Fibroblast of pulmonary artery (primary cell): ENCODE measurements around the gene SPSB4.
"Not testable (repeated sequence)": the region's sequence is repeated elsewhere in the genome, so short reads cannot be mapped to it uniquely, and the experiment has no call there.

Experiments
- DNase-seq: peaks from one replicate; pipeline ENCODE4 v3.0.0-alpha.2; 2010; ENCODE audit warnings: low read depth
- H3K4me3 ChIP-seq: replicated peaks from 2 replicates; pipeline ENCODE4 v1.5.1; 2011; ENCODE audit warnings: low read depth, mild to moderate bottlenecking, control low read depth, low read length, moderate library complexity
- CTCF ChIP-seq: IDR thresholded peaks from 2 replicates; pipeline ENCODE4 v1.5.1; 2011; ENCODE audit warnings: mild to moderate bottlenecking, control low read depth, low read length, inconsistent platforms; ENCODE audit errors: missing control alignments

SPSB4 gene

GRCh38 chr3:141015481-141015880 is 35.7 kb upstream of the SPSB4 start:
- DNase-seq = no peak
- H3K4me3 ChIP-seq = no peak overlapping the region

DNA sequence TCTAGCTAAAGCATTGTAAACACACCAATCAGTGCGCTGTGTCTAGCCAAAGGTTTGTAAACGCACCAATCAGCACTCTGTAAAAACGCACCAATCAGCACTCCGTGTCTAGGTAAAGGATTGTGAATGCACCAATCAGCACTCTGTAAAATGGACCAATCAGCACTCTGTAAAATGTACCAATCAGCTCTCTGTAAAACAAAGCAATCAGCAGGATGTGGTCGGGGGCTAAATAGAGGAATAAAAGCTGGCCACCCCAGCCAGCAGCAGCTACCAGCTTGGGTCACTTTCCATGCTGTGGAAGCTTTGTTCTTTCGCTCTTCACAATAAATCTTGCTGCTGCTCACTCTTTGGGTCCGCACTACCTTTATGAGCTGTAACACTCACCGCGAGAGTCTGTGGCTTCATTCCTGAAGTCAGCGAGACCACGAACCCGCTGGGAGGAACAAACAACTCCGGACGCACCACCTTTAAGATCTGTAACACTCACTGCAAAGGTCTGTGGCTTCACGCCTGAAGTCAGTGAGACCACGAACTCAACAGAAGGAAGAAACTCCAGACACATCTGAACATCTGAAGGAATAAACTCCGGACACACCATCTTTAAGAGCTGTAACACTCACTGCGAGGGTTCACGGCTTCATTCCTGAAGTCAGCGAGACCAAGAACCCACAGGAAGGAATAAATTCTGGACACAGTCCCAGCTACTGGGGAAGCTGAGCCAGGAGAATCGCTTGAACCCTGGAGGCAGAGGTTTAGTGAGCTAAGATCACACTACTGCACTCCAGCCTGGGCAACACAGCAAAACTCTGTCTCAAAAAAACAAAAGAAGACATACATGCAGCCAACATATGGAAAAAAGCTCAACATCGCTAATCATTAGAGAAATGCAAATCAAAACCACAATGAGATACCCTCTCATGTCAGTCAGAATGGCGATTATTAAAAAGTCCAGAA is 33.5 kb upstream of the SPSB4 start:
- DNase-seq, H3K4me3 ChIP-seq: not testable (repeated sequence)

More at GRCh38 chr3:141015481-141015880, 35.7 kb upstream of the SPSB4 start:
- TF ChIP-seq CTCF = no peak

DNA sequence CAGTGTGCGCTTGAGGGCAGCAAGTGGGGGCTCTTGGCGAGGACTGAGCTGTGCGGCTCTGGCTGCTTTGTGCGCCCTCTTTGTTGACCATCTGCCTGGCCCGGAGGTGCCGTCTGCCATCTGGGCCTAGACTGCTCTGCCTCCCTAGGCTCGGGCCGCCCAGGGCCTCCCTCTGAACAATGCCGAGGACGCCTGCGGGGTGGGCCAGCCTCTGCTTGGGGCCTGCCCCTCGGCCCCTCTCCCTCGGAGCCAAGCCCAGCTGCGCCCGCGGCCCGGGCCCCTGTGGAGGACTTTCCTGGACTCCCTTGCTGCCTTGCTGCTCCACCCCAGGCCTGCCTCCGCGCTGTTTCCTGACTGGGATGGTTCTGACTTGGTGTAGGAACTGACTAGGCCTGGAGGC is 31.9 kb upstream of the SPSB4 start:
- TF ChIP-seq CTCF = no peak
- no peak overlapping the region for H3K4me3 ChIP-seq
- no peak for DNase-seq

DNA sequence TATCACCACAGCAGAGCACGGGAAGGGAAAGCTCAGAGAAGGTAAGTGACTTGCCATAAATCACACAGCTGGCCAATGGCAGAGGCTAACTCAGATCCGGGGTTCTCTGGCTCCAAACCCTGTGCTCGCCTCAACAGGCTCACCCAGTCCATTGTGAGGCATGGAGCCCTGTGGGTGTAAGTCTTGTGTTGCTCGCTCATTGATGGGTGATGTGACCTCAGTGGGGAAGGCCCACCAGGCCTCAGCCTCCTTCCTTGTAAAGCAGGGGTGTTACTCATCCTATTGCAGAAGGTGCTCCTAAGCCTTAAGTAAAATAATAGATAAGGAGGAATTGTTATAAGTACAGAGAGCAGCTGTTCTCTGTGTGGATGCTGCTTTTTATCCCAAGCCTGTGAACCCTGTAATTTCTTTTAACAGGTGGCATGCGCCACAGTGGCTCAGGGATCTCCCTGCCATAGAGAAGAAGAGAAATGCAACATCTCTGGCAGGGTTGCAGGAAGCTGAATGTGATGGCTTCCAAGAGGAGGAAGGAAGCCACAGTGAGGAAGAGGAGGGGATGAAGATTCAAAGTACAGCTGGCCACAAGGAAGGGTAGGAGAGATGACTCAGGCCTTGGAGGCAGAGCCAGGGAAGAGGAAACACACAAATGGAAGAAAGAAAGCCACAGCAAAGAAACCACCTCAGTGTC is 30.9 kb upstream of the SPSB4 start:
- H3K4me3 ChIP-seq = no peak overlapping the region
- no peak for DNase-seq
- no peak for TF ChIP-seq CTCF

GRCh38 chr3:141021261-141021660 is 29.9 kb upstream of the SPSB4 start:
- no peak overlapping the region for H3K4me3 ChIP-seq
- no peak for DNase-seq
- no peak for TF ChIP-seq CTCF

- no peak for TF ChIP-seq CTCF
- no peak for DNase-seq
- no peak overlapping the region for H3K4me3 ChIP-seq
Measured at GRCh38 chr3:141030296-141030695, 20.9 kb upstream of the SPSB4 start.

GRCh38 chr3:141039589-141039988 is 11.6 kb upstream of the SPSB4 start:
- no peak for TF ChIP-seq CTCF
- no peak overlapping the region for H3K4me3 ChIP-seq
- DNase-seq = no peak
